ENCODE data around the gene SPRED1.

The SPRED1 gene

GRCh38 chr15:38323895-38324294 lies 71.3 kb downstream of the SPRED1 start:
- TF ChIP-seq POLR2A (IDR thresholded peaks at IDR 0.05; ENCODE audit: low read length) (no peak), GATA1 (IDR thresholded peaks at IDR 0.05; ENCODE audit: low read depth, low read length) (peak; percentile 57)
- DNase-seq, result peak; percentile 80 to 88

DNA sequence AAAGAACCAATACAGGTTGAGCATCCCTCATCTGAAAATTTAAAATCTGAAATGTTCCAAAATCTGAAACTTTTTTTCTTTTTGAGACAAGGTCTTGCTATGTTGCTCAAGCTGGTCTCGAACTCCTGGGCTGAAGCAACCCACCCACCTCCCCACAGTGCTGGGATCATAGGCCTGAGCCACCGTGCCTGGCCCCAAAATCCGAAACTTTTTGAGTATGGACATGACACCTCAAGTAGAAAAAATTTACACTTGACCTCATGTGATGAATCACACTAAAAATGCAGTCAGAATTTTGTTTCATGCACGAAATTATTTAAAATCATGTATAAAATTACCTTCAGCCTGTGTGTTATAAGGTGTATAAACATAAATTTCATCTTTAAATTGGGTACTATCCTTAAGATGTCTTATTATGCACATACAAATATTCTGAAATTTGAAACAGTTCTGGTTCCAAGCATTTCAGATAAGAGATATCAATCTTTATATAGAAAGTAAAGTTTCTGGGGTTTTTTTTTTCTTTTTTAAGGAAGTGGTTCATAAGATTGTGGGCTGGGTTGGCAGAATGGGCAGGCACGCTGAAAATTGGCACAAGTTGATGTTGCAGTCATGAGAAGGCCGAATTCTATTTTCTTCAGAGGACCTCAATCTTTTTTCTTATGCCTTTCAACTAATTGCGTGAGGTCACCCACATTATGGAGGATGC lies 72.5 kb downstream of the SPRED1 start:
- peak; percentile 2 to 13 for DNase-seq
- no peak for TF ChIP-seq POLR2A (IDR thresholded peaks at IDR 0.05; ENCODE audit: low read length)
- TF ChIP-seq GATA1 (IDR thresholded peaks at IDR 0.05; ENCODE audit: low read depth, low read length), result no peak

GRCh38 chr15:38325648-38325990 lies 73.0 kb downstream of the SPRED1 start:
- TF ChIP-seq GATA1 (IDR thresholded peaks at IDR 0.05; ENCODE audit: low read depth, low read length) (no peak), POLR2A (IDR thresholded peaks at IDR 0.05; ENCODE audit: low read length) (no peak)
- DNase-seq, result no peak

- no peak for DNase-seq
- TF ChIP-seq POLR2A (IDR thresholded peaks at IDR 0.05; ENCODE audit: low read length) (no peak), GATA1 (IDR thresholded peaks at IDR 0.05; ENCODE audit: low read depth, low read length) (no peak)
Observed at GRCh38 chr15:38332711-38333110, 80.1 kb downstream of the SPRED1 start.

- TF ChIP-seq POLR2A (IDR thresholded peaks at IDR 0.05; ENCODE audit: low read length), result no peak
- no peak for TF ChIP-seq GATA1 (IDR thresholded peaks at IDR 0.05; ENCODE audit: low read depth, low read length)
- no peak for DNase-seq
Observed at GRCh38 chr15:38335116-38335515, 82.5 kb downstream of the SPRED1 start.

DNA sequence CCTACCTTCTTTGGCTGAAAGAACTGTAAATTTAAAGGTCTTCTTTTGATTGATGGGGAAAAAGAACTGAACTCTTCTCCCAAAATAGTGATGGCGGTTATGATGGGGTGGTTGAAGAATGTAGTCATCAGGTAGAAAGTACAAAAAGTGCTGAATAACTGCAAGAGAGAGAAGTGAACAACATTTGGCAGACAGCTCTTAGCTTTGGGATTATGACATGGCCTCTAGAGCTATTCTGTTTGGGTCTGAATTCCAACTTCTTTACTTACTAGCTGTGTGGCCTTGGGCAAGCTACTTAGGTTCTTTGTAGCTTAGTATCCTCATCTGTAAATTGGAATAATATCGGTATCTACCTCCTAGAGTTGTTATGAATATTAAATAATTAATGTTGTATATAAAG lies 91.7 kb downstream of the SPRED1 start:
- DNase-seq, result no peak
- TF ChIP-seq GATA1 (IDR thresholded peaks at IDR 0.05; ENCODE audit: low read depth, low read length), result no peak

DNA sequence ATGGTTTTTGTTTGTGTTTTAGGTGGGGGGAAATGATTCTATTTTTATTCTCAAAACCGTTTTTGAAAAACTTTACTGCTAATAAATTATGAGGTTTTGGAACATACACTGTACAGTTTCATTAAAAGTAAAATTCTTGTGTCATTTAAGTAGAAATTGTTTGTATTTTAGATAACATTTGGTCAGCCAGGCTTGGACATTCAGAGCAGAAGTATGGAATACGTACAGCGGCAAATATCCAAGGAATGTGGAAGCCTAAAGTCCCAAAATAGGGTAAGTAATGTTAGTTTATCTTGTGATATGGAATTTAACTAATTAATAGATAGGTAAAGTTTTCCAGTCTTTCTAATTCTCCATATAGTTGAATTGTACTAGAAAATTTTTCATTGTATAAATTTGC lies 96.6 kb downstream of the SPRED1 start:
- DNase-seq, result no peak
- TF ChIP-seq POLR2A (IDR thresholded peaks at IDR 0.05; ENCODE audit: low read length), result no peak
- TF ChIP-seq GATA1 (IDR thresholded peaks at IDR 0.05; ENCODE audit: low read depth, low read length), result no peak

DNA sequence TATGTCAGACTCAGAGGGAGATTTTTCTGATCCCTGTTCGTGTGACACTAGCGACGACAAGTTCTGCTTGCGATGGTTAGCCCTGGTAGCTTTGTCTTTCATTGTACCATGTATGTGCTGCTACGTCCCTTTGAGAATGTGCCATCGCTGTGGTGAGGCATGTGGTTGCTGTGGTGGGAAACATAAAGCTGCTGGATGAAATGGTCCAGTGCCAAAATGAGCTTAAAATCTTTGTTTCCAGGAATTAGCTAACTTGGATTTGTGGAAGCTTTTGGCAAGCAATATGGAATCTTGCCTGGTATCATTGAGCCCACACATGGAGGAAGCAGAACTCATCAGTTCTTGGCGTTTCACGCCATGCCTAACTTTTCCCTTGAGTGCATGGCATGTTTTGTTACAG lies 98.8 kb downstream of the SPRED1 start:
- DNase-seq, result no peak
- TF ChIP-seq GATA1 (IDR thresholded peaks at IDR 0.05; ENCODE audit: low read depth, low read length) (no peak), POLR2A (IDR thresholded peaks at IDR 0.05; ENCODE audit: low read length) (no peak)

GRCh38 chr15:38354315-38354929 lies 101.8 kb downstream of the SPRED1 start:
- peak; percentile 80 to 88 for DNase-seq
- TF ChIP-seq POLR2A (IDR thresholded peaks at IDR 0.05; ENCODE audit: low read length), result no peak
- no peak for TF ChIP-seq GATA1 (IDR thresholded peaks at IDR 0.05; ENCODE audit: low read depth, low read length)

- TF ChIP-seq GATA1 (IDR thresholded peaks at IDR 0.05; ENCODE audit: low read depth, low read length), result no peak
- TF ChIP-seq POLR2A (IDR thresholded peaks at IDR 0.05; ENCODE audit: low read length), result no peak
- DNase-seq, result no peak
Observed at GRCh38 chr15:38362355-38362754, 109.7 kb downstream of the SPRED1 start.

DNA sequence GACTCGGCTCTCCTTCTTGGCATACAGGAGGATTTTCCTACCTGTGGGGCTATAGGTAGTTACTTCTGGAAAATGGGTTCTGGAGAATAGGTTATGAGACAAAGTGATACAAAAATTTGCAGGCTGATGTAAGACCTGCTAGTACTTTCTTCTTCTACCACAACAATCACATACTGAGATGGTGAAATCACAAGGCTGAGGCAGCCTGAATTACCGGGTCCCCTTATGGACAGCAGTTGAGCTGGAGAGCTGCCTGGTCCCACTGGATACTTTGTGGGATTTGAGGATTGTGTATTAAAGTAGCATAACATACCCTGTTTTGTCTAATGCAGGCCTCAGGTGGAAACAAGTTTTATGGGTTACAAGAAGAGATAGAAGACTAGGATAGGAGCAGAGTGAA lies 114.8 kb downstream of the SPRED1 start:
- TF ChIP-seq GATA1 (IDR thresholded peaks at IDR 0.05; ENCODE audit: low read depth, low read length), result no peak
- TF ChIP-seq POLR2A (IDR thresholded peaks at IDR 0.05; ENCODE audit: low read length), result no peak
- no peak for DNase-seq

GRCh38 chr15:38369936-38370478 lies 117.4 kb downstream of the SPRED1 start:
- TF ChIP-seq POLR2A (IDR thresholded peaks at IDR 0.05; ENCODE audit: low read length), result no peak
- no peak for TF ChIP-seq GATA1 (IDR thresholded peaks at IDR 0.05; ENCODE audit: low read depth, low read length)
- no peak for DNase-seq

DNA sequence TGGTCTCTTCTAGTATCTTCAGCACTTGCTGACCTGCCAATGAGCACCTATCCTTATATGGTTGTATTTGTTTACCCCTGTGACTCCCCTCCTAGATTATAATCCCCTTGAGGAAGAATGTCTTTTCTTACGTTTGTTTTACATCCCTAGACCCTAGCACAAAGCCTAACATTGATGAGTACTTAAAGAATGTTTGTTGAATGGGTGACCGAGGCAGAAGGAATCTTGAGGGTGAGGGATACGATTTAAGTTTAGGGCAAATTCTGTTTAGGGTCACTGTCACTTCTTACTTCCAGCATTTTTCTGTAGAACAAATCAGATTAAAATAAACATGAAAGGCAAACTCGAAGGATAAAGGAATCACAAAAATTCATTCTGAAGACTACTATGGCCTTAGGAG lies 120.4 kb downstream of the SPRED1 start:
- DNase-seq, result no peak

GRCh38 chr15:38374029-38374428 lies 121.4 kb downstream of the SPRED1 start:
- DNase-seq, result no peak
- no peak for TF ChIP-seq GATA1 (IDR thresholded peaks at IDR 0.05; ENCODE audit: low read depth, low read length)
- TF ChIP-seq POLR2A (IDR thresholded peaks at IDR 0.05; ENCODE audit: low read length), result no peak

More for the DNA sequence above, 120.4 kb downstream of the SPRED1 start:
- no peak for TF ChIP-seq GATA1 (IDR thresholded peaks at IDR 0.05; ENCODE audit: low read depth, low read length)
- TF ChIP-seq POLR2A (IDR thresholded peaks at IDR 0.05; ENCODE audit: low read length), result no peak

DNA sequence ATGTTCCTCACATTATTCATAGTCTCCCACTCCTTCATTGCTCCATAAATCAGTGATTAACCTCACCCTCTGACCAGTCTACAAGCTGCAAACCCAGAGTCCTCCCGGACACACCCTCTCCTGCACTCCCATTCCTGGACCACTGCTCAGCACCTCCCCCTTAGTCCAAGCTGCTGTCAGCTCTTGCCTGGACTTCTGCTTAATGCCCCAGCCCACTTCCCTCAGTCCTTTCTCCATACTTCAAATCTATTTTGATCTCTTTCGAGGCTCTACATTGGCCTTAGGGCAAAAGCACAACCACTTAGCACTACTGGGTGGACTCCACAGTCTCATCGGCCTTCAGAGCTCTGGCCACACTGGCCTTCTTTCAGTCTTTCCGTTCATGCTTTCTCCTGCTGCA lies 121.9 kb downstream of the SPRED1 start:
- TF ChIP-seq GATA1 (IDR thresholded peaks at IDR 0.05; ENCODE audit: low read depth, low read length) (no peak), POLR2A (IDR thresholded peaks at IDR 0.05; ENCODE audit: low read length) (no peak)
- DNase-seq, result no peak

Measured in erythroblast (primary cell).